Fibroblast of pulmonary artery (primary cell): Measurements from ENCODE around the gene VPS26C.

ENCODE experiments used
- DNase-seq: peaks from one replicate; pipeline ENCODE4 v3.0.0-alpha.2; 2010; ENCODE audit warnings: low read depth
- H3K4me3 ChIP-seq: replicated peaks from 2 replicates; pipeline ENCODE4 v1.5.1; 2011; ENCODE audit warnings: low read depth, mild to moderate bottlenecking, control low read depth, low read length, moderate library complexity
- TF ChIP-seq, protein P1 (sequence below): IDR thresholded peaks from 2 replicates; pipeline ENCODE4 v1.5.1; 2011; ENCODE audit warnings: mild to moderate bottlenecking, control low read depth, low read length, inconsistent platforms; ENCODE audit errors: missing control alignments

VPS26C gene

DNA sequence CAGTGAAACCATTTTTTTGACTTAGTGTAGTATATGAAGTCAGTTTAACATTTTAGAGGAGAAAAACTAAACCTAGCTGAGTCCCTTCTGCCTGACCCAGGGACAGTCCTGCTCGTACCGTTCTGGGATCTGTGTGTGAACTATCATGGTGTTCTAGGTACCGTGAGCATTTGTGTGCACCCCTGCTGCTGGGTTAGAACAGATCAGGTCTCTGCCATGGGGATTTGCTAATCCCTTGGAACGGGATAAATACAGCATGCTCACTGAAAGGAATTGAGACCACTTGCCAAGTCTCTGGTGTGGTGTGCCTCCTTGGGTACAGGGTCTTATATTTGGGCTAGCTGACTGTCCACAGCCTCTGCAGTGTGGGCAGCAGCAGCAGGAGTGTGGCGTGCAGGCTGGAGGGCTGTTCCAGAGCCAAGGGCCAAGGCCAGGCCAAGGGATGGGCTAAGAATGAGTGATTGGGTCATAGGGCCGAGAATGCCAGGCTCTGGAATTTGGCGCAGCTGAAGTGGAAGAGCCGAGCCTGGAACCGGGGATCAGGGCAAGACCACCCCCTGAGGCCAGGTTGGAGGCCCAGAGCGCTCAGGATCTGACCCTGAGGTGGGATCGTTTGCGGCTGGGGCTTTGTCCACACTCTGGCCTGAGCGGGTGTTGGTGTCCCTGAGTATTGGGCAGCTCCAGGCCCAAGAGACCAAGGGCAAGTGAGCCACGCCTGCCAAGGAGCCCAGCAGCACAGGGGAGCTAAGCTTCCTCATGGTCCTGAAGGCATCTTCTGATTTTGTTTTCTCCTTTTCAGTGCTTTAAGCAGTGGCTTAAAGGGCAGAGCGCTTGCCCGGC lies 66.3 kb downstream of the VPS26C start:
- TF ChIP-seq, protein P1, sequence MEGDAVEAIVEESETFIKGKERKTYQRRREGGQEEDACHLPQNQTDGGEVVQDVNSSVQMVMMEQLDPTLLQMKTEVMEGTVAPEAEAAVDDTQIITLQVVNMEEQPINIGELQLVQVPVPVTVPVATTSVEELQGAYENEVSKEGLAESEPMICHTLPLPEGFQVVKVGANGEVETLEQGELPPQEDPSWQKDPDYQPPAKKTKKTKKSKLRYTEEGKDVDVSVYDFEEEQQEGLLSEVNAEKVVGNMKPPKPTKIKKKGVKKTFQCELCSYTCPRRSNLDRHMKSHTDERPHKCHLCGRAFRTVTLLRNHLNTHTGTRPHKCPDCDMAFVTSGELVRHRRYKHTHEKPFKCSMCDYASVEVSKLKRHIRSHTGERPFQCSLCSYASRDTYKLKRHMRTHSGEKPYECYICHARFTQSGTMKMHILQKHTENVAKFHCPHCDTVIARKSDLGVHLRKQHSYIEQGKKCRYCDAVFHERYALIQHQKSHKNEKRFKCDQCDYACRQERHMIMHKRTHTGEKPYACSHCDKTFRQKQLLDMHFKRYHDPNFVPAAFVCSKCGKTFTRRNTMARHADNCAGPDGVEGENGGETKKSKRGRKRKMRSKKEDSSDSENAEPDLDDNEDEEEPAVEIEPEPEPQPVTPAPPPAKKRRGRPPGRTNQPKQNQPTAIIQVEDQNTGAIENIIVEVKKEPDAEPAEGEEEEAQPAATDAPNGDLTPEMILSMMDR = no peak
- H3K4me3 ChIP-seq = no peak overlapping the region

DNA sequence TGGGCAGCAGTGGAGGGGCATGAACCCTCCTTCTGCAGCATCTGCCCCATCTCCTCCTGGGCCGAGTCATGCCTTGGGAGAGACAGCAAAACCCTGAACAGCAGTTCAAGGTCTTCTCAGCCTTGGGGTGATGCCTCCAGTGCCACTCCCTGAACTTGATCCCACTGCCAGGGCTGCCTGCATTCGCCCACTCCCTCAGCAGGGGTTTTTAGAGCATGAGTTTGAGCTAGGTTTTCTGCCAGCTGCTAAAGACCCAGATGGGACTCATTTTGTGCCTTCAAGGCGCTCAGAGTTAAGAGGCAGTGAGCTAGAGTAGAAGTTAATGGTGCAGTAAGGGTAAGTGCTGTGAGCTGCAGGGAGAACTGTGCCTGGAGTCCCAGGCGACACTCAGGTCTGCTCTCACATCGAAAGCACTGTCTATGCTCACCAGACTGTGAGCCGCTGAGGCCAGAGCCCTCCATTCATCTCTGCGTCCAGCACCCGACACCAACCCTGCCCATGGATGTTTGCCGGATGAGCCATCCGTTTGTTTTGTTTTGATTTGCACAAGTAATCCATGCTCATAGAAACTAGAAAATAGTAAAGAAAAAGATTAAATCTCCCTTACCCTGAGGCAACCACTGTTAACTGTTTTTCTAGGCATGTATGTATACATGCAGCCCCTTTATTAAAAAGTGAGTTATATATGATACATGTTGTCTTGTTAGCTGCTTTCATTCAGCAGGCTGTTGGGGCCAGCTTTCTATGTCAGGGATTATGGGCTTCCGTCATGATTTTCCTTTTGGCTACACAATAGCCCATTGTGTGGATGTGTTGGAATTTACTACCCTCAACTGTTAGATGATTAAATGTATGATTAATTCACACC lies 67.8 kb downstream of the VPS26C start:
- TF ChIP-seq, protein P1 = no peak
- peak; percentile 22 for DNase-seq
- H3K4me3 ChIP-seq = no peak overlapping the region

More for the DNA sequence above, 66.3 kb downstream of the VPS26C start:
- DNase-seq = no peak

DNA sequence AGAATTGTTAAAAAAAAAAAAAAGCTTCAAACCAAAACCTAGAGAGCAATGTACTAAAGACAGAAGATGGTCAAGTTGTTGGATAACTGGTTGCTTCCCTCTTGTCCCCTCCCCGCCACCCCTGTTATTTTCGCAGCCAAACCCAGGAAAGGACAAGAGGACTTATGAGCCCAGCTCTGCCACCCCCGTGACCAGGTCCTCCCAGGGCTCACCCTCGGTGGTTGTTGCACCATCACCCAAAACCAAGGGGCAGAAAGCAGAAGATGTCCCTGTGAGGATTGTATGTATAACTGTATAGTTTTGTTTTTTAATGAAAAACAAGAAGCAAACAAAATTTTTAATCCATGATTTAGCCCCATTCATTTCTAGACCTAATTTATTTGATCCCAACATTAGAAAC lies 69.4 kb downstream of the VPS26C start:
- DNase-seq = no peak
- TF ChIP-seq, protein P1 = no peak
- no peak overlapping the region for H3K4me3 ChIP-seq

DNA sequence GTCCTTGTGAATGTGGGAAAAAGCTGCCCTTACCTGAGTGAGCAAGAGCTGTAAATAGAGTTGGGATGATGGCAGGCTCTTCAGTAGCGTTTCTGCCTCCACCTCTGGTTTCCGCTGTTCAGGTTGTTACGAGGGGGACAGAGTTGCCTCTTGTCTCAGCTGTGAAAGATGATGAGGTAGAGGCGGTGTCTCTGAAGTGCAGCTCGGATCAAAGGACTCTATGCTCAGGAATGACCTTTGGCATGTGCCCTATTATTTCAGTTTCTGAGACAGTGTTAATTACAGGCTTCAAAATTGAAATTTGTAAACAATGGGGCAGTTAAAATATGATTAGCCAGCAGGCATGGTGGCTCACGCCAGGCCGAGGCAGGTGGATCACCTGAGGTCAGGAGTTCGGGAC lies 70.3 kb downstream of the VPS26C start:
- DNase-seq = no peak
- H3K4me3 ChIP-seq = no peak overlapping the region
- TF ChIP-seq, protein P1 = no peak

DNA sequence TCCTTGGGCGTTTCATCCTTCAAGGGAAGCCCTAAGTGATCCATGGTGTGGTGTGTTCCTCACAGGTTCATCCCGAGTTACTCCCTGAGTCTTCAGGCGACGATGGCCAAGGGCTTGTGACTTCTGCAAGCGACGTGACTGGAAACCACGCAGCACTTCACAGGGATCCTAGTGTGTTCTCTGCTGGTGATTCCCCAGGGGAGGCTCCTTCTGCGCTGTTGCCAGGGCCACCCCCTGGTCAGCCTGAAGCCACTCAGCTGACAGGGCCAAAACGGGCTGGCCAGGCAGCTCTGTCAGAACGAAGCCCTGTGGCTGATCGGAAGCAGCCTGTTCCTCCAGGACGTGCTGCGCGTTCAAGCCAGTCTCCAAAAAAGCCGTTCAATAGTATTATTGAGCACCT lies 71.5 kb downstream of the VPS26C start:
- no peak overlapping the region for H3K4me3 ChIP-seq
- no peak for DNase-seq
- TF ChIP-seq, protein P1 = no peak

DNA sequence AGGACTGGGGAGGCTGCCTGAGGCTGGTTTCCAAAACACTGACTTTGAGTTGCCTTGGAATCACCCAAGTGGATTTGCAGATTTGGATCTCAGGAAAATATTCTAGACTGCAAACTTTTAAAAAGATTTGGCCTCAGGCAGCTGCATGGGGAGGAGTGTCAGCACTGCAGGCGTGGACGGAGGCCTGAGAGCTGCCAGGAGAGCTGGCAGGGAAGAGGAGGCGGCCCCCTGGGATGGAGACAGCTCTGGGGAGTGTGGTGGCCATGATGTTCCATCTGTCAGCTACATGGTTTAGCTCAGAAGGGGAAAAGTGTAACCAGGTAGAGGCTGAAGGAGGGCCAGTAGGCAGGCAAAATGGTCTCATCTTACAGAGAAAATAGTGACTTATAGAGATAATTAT lies 72.1 kb downstream of the VPS26C start:
- H3K4me3 ChIP-seq = no peak overlapping the region
- no peak for DNase-seq
- TF ChIP-seq, protein P1 = no peak
